GM08714 (cell line): ENCODE results near the gene CARD10.

Experiments
- H3K4me3 ChIP-seq: fragments of 200-500 bp; sonication (Bioruptor generic); 2 replicates; pipeline ENCODE4 v1.5.1; 2014; ENCODE audit warnings: mild to moderate bottlenecking, low read length, inconsistent platforms
- ZNF274 ChIP-seq: IDR thresholded peaks from 2 replicates; pipeline ENCODE4 v1.6.1; 2012; ENCODE audit warnings: mild to moderate bottlenecking, low read depth, low read length

Gene CARD10

DNA sequence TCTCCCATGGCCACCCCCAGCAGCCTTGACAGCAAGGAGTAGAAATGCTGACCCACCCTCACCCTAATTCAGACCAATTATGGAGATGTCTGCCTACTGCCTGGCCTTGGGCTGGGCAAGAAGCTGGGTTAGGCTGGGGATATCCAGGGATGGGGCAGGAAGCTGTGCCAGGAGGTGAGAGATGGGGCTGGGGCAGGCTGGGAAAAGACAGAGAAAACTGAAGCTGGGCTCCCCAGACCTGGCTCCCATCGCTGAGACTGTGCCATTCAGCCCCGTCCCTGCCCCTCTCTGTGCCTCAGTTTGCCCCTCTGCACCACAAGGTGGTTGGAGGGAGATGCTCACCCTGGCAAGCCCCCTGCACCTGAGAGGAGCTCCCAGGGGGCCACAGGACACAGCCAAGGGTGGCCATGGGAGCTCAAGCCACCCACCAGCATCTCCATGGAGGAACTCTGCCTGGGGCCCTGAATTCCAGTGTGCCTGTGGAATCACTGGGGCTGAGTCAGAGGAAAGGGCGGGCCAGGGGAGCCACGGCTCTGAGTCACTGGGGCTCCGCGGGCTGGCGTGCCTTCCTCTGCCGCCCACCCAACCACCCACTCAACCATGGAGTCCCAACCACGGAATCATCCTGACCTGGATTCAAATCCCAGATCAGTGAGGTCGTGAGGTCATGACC lies 6.0 kb upstream of the CARD10 start:
- no peak for TF ChIP-seq ZNF274
- no peak overlapping the region for H3K4me3 ChIP-seq

DNA sequence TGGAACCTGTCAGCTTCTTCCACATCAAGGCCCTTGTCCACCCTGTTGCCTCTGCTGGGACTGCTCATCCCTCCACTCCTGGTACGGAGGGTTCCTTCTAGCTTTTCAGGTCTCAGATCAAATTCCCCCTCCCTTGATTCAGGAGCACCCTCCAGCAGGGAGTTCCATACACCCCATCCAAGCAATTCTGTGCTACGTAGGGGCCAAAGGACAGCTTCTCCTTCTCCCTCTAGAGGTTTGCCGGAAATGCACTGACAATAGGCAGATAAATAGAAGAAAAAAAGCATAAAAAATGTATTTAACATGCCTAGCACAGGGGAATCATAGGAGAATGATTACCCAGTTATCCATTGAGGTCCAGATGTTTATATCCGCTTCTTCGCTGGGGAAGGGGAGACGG lies 3.3 kb upstream of the CARD10 start:
- no peak for TF ChIP-seq ZNF274
- H3K4me3 ChIP-seq, result no peak overlapping the region

DNA sequence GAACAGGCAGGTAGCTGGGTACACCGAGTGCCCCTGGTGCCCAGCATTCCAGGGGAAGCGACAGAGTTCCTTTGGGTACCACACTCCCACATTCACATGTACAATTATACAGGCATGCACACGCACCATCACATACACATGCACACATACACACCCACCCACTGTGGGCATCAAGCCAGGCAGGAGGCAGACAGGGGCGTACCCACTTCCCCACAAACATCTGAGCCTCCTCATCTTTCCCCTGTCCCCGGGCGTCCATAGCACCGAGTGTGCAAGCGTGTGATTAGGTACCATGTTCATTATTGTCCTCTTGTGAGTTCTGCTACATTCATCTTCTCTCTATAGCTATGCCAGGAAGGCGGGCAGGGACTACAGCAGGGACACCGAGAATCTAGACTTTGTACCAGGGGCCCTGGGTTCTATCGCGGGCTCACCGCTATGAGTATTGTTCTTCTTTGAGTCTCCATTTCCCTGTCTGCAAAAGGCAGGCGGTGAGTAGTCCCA lies 2.1 kb upstream of the CARD10 start:
- TF ChIP-seq ZNF274, result no peak
- no peak overlapping the region for H3K4me3 ChIP-seq

GRCh38 chr22:37520776-37521191 lies 1.6 kb upstream of the CARD10 start:
- TF ChIP-seq ZNF274, result no peak
- H3K4me3 ChIP-seq, result no peak overlapping the region

GRCh38 chr22:37518509-37519267 lies 527 bp downstream of the CARD10 start:
- peak overlapping the region; percentile 40; the same call in 1 of the 2 replicates for H3K4me3 ChIP-seq
- TF ChIP-seq ZNF274, result no peak

GRCh38 chr22:37517826-37518450 lies 1.3 kb downstream of the CARD10 start:
- no peak overlapping the region for H3K4me3 ChIP-seq
- no peak for TF ChIP-seq ZNF274

GRCh38 chr22:37516456-37516855 lies 2.8 kb downstream of the CARD10 start:
- no peak overlapping the region for H3K4me3 ChIP-seq
- no peak for TF ChIP-seq ZNF274

DNA sequence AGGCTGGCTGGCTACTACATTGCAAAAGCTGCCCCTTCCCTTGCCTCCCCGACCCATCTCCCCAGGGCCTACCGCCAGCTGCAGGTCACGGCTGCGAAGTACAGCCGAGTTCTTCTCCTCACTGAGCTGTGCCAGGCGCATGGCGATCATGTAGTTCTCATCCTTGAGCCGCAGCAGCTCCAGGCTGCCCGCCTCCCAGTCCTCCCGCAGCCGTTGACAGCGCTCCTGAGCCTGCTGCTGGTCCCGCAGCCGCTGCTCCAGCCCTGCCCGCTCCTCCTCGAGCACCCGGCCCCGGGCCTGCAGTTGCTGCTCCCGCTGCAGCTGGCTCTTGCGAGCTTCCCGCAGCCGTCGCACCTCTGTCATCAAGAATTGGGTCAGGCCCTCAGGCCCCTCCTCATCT lies 3.3 kb downstream of the CARD10 start:
- TF ChIP-seq ZNF274, result no peak
- H3K4me3 ChIP-seq, result no peak overlapping the region

GRCh38 chr22:37514526-37515051 lies 4.6 kb downstream of the CARD10 start:
- H3K4me3 ChIP-seq, result no peak overlapping the region
- TF ChIP-seq ZNF274, result no peak

DNA sequence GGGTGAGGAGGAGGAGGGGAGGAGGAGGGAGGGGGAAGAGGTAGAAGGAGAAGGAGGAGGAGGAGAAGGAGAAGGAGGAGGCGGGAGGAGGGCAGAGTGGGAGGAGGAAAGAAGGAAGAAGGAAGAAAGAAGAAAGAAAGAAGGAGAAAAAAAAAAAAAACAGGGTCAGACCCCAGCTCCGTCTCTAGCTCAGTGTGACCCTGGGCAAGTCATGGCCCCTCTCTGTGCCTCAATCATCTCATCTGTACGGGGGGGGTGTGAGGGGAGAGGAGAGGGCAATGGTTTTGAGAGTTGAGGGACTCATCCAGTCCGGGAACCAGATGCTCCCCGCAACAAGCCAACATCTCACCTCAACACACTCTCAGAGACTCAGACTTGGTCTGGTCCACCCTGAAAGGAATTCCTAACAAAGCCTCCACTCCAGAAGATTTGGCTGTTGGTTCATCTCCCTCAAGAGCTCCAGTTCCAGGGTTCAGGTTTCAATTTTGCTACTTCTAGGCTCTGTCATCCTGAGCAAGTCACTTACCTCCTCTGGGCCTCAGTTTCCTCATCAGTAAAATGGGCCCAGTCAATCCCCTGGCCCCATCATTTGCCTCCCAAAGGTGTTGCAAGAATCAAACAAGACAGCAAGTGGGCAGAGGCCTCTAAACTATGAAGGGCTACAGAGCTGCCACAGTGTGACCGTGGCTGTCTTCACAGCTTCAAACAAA lies 7.7 kb downstream of the CARD10 start:
- no peak for TF ChIP-seq ZNF274
- H3K4me3 ChIP-seq, result no peak overlapping the region

DNA sequence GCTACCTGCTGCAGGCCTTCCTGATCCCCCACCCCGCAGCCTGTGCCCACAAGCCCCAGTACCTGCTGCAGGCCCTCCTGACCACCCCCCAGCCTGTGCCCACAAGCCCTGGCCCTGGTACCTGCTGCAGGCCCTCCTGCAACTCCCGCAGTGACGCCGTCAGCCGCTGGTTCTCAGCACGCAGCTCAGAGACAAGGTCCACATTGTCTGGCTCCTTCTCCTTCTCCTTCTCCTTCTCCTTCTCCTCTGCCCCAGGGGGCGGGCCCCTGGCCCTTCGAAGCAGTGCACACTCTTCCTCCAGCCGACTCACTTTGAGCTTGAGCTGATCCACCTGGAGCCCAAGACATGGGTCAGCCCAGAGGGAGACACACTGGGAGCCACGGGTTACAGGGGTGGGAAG lies 9.1 kb downstream of the CARD10 start:
- H3K4me3 ChIP-seq, result no peak overlapping the region
- TF ChIP-seq ZNF274, result no peak

DNA sequence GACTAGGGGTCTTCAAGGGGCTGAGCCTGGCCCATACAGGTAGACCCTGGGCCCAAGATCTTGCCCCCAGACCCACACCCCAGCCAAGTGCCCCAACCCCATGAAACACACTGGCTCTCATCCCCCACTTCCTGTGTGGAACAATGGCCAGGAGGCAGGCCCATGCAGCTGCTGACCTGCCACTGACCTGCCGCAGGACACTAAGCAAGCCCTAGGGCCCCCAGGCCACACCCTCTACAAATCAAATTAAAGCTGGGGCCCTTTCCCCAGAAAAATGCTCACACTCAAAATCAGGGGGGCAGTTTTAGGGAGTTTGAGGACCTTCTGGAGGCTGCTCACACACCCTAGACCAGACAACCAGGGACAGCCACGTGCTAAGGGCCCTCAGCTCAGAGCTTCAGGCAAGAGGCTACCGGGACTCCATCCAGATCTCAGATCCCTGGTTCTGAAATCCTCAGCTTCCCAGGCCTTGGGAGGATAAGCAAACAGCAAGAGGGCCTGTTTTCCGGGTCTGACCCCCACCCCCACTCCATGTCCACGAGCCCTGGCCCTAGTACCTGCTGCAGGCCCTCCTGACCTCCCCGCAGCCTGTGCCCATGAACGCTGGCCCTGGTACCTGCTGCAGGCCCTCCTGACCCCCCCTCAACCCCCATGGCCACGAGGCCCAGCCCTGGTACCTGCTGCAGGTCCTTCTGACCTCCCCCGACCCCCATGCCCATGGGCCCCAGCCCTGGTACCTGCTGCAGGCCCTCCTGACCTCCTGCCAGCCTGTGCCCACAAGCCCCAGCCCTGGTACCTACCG lies 10.0 kb downstream of the CARD10 start:
- no peak overlapping the region for H3K4me3 ChIP-seq
- TF ChIP-seq ZNF274, result no peak

DNA sequence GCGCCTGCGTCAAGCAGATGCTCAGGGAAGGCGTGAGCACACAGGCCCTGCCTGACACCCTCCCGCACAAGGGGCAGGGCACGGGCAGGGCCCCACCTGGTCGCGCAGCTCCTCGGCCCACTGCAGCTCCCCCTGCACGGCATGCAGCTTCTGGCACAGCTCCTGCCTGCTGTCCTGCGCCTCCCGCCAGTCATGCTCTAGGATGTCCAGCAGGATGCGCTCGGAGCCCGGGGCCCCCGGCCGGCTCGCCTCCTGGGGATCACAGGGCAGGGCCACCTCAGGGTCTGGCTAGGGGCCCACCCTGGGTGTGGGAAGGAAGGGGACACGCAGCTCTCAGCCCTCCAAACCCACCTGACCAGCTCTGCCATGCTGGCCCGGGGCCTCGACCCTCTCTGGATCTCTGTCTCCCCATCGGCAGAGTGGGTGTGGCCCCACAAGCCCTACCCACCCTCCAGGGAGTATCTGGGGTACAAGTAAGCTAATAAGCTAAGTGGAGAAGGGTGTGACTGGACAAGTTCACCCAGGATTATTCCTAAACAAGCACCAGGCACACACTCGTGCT lies 10.7 kb downstream of the CARD10 start:
- TF ChIP-seq ZNF274, result no peak
- no peak overlapping the region for H3K4me3 ChIP-seq
